ENCODE measurements around the gene SLC9A8. TPM values are rescaled to one million over a fixed set of nuclear protein-coding genes. Genes with fewer than 3 reads are reported as not detected.

SLC9A8 gene
- total and polyA plus RNA-seq, 7 experiments from 2014 or later: 6.2 to 42.5 (median 23.6) TPM

- POLR2A ChIA-PET: no interaction called here
- Histone ChIP-seq H3K4me1 (ENCODE audit: control insufficient read depth in 2 of 2, insufficient read depth in 2 of 2, low read length in 2 of 2) (no peaks in the 10 kb centered on the region), H3K27me3 (ENCODE audit: control insufficient read depth in 2 of 2, insufficient read depth in 2 of 2, low read length in 2 of 2) (no peaks in the 10 kb centered on the region), H3K4me3 (ENCODE audit: low read length) (no peak overlapping the region), H3K27ac (ENCODE audit: low read depth, low read length) (no peak overlapping the region), H3K9me3 (ENCODE audit: control insufficient read depth in 2 of 3, low read length in 3 of 3) (no peaks in the 10 kb centered on the region), H3K36me3 (ENCODE audit: control insufficient read depth in 2 of 3, insufficient read depth in 3 of 3, low read length in 3 of 3) (peaks cover 7 to 70% (median 17%) of the 10 kb centered on the region in 3 experiments)
- Mint-ChIP-seq H3K36me3 (peaks cover 13 to 53% (median 19%) of the 10 kb centered on the region in 5 donors), H3K9me3 (no peaks in the 10 kb centered on the region), H3K4me3 (no peak overlapping the region), H3K27me3 (no peaks in the 10 kb centered on the region), H3K27ac (peak overlapping the region in 1 of 9 donors; percentile 12), H3K4me1 (peaks cover 2 to 31% (median 14%) of the 10 kb centered on the region in 7 donors)
- ATAC-seq: no peak
- intact Hi-C loops (cut with micrococcal nuclease): no loop called here
- DNase-seq: no peak
- CTCF ChIA-PET: no interaction called here
Observed at GRCh38 chr20:49851991-49852390, 39.4 kb downstream of the SLC9A8 start.

- ATAC-seq (no peak), DNase-seq (no peak)
- H3K27ac ChIP-seq (ENCODE audit: low read depth, low read length): no peak overlapping the region
- peaks cover 13 to 55% (median 18%) of the 10 kb centered on the region in 5 donors for H3K36me3 Mint-ChIP-seq
- CTCF ChIA-PET: interaction anchor here (1.3 kb wide), 1 partner anchor 311 kb away, joined by 4 read pairs; no protein-coding TSS in a partner anchor
- no peaks in the 10 kb centered on the region for H3K27me3 Mint-ChIP-seq
- H3K9me3 Mint-ChIP-seq: no peaks in the 10 kb centered on the region
- H3K4me1 ChIP-seq (ENCODE audit: control insufficient read depth in 2 of 2, insufficient read depth in 2 of 2, low read length in 2 of 2): no peaks in the 10 kb centered on the region
- H3K4me3 Mint-ChIP-seq: no peak overlapping the region
- H3K4me1 Mint-ChIP-seq: peaks cover 2 to 31% (median 14%) of the 10 kb centered on the region in 7 donors
- intact Hi-C loops (cut with micrococcal nuclease): no loop called here
- no peak overlapping the region for H3K4me3 ChIP-seq (ENCODE audit: low read length)
- POLR2A ChIA-PET: no interaction called here
- H3K36me3 ChIP-seq (ENCODE audit: control insufficient read depth in 2 of 3, insufficient read depth in 3 of 3, low read length in 3 of 3): peaks cover 7 to 71% (median 21%) of the 10 kb centered on the region in 3 experiments
- H3K9me3 ChIP-seq (ENCODE audit: control insufficient read depth in 2 of 3, low read length in 3 of 3): no peaks in the 10 kb centered on the region
- H3K27me3 ChIP-seq (ENCODE audit: control insufficient read depth in 2 of 2, insufficient read depth in 2 of 2, low read length in 2 of 2): no peaks in the 10 kb centered on the region
- H3K27ac Mint-ChIP-seq: peak overlapping the region in 2 of 9 donors; percentile 7 to 12
Observed at GRCh38 chr20:49852522-49853080, 40.0 kb downstream of the SLC9A8 start.

DNA sequence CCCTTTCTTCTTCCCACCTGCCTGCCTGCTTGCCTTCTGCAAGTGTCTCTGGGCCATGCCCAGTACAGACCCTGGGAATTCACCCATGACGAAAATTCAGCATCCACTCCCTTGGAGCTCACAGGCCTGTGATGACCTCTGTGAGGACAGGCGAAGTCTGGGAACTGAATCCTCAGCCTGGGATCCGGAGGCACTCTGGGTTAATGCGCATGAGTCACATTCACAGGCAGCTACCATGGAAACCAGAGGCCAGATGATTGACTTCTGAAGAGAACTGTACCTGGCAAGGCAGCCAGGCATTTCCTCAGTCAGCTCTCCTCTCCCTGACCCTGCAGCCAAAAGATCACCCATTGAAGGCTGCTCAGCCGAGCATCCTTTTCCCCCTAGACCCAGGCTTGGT lies 41.0 kb downstream of the SLC9A8 start:
- H3K27ac ChIP-seq (ENCODE audit: low read depth, low read length): no peak overlapping the region
- no peaks in the 10 kb centered on the region for H3K27me3 ChIP-seq (ENCODE audit: control insufficient read depth in 2 of 2, insufficient read depth in 2 of 2, low read length in 2 of 2)
- Mint-ChIP-seq H3K27ac (peak overlapping the region in 2 of 9 donors; percentile 36 to 43), H3K36me3 (peaks cover 13 to 53% (median 17%) of the 10 kb centered on the region in 5 donors), H3K27me3 (no peaks in the 10 kb centered on the region), H3K9me3 (no peaks in the 10 kb centered on the region), H3K4me1 (peaks cover 2 to 30% (median 14%) of the 10 kb centered on the region in 7 donors), H3K4me3 (no peak overlapping the region)
- ATAC-seq (no peak), DNase-seq (no peak)
- H3K4me1 ChIP-seq (ENCODE audit: control insufficient read depth in 2 of 2, insufficient read depth in 2 of 2, low read length in 2 of 2): no peaks in the 10 kb centered on the region
- ChIA-PET POLR2A (no interaction called here), CTCF (interaction anchor here (1.3 kb wide), 1 partner anchor 312 kb away, joined by 4 read pairs; no protein-coding TSS in a partner anchor)
- intact Hi-C loops (cut with micrococcal nuclease): no loop called here
- H3K9me3 ChIP-seq (ENCODE audit: control insufficient read depth in 2 of 3, low read length in 3 of 3): no peaks in the 10 kb centered on the region
- peaks cover 7 to 75% (median 14%) of the 10 kb centered on the region in 3 experiments for H3K36me3 ChIP-seq (ENCODE audit: control insufficient read depth in 2 of 3, insufficient read depth in 3 of 3, low read length in 3 of 3)
- no peak overlapping the region for H3K4me3 ChIP-seq (ENCODE audit: low read length)

DNA sequence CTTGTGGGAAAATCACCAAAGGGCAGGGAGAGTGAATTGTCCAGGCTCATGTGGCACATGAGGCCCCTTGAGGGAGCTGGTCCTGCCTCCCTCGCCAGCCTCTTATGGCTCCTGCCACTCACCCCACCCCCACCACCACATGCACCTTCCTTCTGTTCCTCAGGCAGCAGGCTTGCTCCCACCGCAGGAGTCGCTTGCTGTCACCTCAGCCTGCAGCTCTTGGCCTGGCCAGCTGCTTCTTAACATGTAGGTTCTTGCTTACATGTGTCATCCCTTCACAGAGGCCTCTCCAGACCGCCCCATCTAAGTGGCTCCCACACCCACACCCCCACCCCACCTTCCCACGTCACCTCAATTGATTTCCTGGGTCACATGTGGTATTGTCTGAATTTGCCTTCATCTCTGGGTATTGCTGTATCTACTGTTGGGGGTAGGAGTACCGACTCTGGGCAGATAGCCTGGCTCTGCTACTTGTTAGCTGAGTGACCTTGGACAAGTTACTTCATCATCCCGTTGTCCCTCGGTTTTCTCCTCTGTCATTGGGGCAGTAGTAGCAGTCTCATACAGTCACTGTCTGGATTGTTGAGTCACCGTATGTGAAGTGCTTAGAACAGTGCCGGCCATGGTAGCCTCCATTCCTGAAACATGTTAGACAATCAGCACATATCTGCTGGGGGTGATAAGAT lies 41.7 kb downstream of the SLC9A8 start:
- no peak overlapping the region for H3K4me3 ChIP-seq (ENCODE audit: low read length)
- H3K4me1 Mint-ChIP-seq: peaks cover 2 to 25% (median 11%) of the 10 kb centered on the region in 7 donors
- ATAC-seq (no peak), DNase-seq (no peak)
- no peaks in the 10 kb centered on the region for H3K9me3 Mint-ChIP-seq
- no peak overlapping the region for H3K27ac Mint-ChIP-seq
- H3K27ac ChIP-seq (ENCODE audit: low read depth, low read length): no peak overlapping the region
- H3K27me3 Mint-ChIP-seq: no peaks in the 10 kb centered on the region
- peaks cover 7 to 75% (median 7%) of the 10 kb centered on the region in 3 experiments for H3K36me3 ChIP-seq (ENCODE audit: control insufficient read depth in 2 of 3, insufficient read depth in 3 of 3, low read length in 3 of 3)
- no peaks in the 10 kb centered on the region for H3K9me3 ChIP-seq (ENCODE audit: control insufficient read depth in 2 of 3, low read length in 3 of 3)
- no peaks in the 10 kb centered on the region for H3K4me1 ChIP-seq (ENCODE audit: control insufficient read depth in 2 of 2, insufficient read depth in 2 of 2, low read length in 2 of 2)
- ChIA-PET CTCF (interaction anchor here (0.7 to 1.3 kb wide), 2 partner anchors 37 to 312 kb away, joined by 3 to 4 read pairs; no protein-coding TSS in a partner anchor), POLR2A (interaction anchor here (0.6 kb wide), 1 partner anchor 915 kb away, joined by 3 read pairs; no protein-coding TSS in a partner anchor)
- peaks cover 6 to 47% (median 12%) of the 10 kb centered on the region in 5 donors for H3K36me3 Mint-ChIP-seq
- intact Hi-C loops (cut with micrococcal nuclease): no loop called here
- no peaks in the 10 kb centered on the region for H3K27me3 ChIP-seq (ENCODE audit: control insufficient read depth in 2 of 2, insufficient read depth in 2 of 2, low read length in 2 of 2)
- no peak overlapping the region for H3K4me3 Mint-ChIP-seq

DNA sequence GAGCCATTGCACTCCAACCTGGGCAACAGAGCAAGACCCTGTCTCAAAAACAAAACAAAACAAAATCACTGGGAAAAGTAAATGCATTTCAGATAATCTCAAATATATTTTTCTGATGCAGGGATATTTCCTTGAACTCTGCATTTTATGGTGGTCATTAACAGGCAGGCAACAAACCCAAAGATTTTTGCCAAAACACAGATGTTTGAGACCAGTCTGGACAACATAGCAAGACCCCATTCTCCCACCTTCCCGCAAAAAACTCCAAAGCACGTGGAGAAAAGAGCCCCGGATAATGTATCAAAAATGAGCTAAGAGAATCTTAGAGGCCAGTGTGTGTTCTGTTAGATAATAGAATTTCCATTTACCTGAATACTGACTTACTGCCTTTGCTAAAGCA lies 44.3 kb downstream of the SLC9A8 start:
- Histone ChIP-seq H3K27ac (ENCODE audit: low read depth, low read length) (no peak overlapping the region), H3K4me1 (ENCODE audit: control insufficient read depth in 2 of 2, insufficient read depth in 2 of 2, low read length in 2 of 2) (no peaks in the 10 kb centered on the region), H3K9me3 (ENCODE audit: control insufficient read depth in 2 of 3, low read length in 3 of 3) (no peaks in the 10 kb centered on the region), H3K4me3 (ENCODE audit: low read length) (no peak overlapping the region), H3K36me3 (ENCODE audit: control insufficient read depth in 2 of 3, insufficient read depth in 3 of 3, low read length in 3 of 3) (peaks cover 4 to 64% (median 7%) of the 10 kb centered on the region in 3 experiments), H3K27me3 (ENCODE audit: control insufficient read depth in 2 of 2, insufficient read depth in 2 of 2, low read length in 2 of 2) (no peaks in the 10 kb centered on the region)
- ChIA-PET POLR2A (no interaction called here), CTCF (no interaction called here)
- Mint-ChIP-seq H3K4me3 (no peak overlapping the region), H3K36me3 (peaks cover 0 to 58% (median 19%) of the 10 kb centered on the region in 5 donors), H3K27me3 (no peaks in the 10 kb centered on the region), H3K27ac (no peak overlapping the region), H3K9me3 (no peaks in the 10 kb centered on the region), H3K4me1 (peaks cover 0 to 17% (median 4%) of the 10 kb centered on the region in 7 donors)
- DNase-seq (no peak), ATAC-seq (no peak)
- intact Hi-C loops (cut with micrococcal nuclease): no loop called here

GRCh38 chr20:49858076-49858585 lies 45.5 kb downstream of the SLC9A8 start:
- H3K27ac Mint-ChIP-seq: no peak overlapping the region
- POLR2A ChIA-PET: interaction anchor here (0.7 kb wide), 1 partner anchor 1330 kb away, joined by 3 read pairs; no protein-coding TSS in a partner anchor
- peaks cover 4 to 56% (median 7%) of the 10 kb centered on the region in 3 experiments for H3K36me3 ChIP-seq (ENCODE audit: control insufficient read depth in 2 of 3, insufficient read depth in 3 of 3, low read length in 3 of 3)

More at GRCh38 chr20:49858076-49858585, 45.5 kb downstream of the SLC9A8 start:
- H3K4me3 ChIP-seq (ENCODE audit: low read length): no peak overlapping the region
- H3K4me3 Mint-ChIP-seq: no peak overlapping the region
- H3K9me3 ChIP-seq (ENCODE audit: control insufficient read depth in 2 of 3, low read length in 3 of 3): no peaks in the 10 kb centered on the region
- no peaks in the 10 kb centered on the region for H3K4me1 ChIP-seq (ENCODE audit: control insufficient read depth in 2 of 2, insufficient read depth in 2 of 2, low read length in 2 of 2)
- no peaks in the 10 kb centered on the region for H3K27me3 Mint-ChIP-seq
- intact Hi-C loops (cut with micrococcal nuclease): no loop called here
- CTCF ChIA-PET: interaction anchor here (0.9 kb wide), 1 partner anchor 12 kb away, joined by 4 read pairs; no protein-coding TSS in a partner anchor
- ATAC-seq: no peak
- H3K4me1 Mint-ChIP-seq: peaks cover 0 to 17% (median 4%) of the 10 kb centered on the region in 7 donors
- H3K27ac ChIP-seq (ENCODE audit: low read depth, low read length): no peak overlapping the region
- no peak for DNase-seq
- no peaks in the 10 kb centered on the region for H3K27me3 ChIP-seq (ENCODE audit: control insufficient read depth in 2 of 2, insufficient read depth in 2 of 2, low read length in 2 of 2)
- H3K9me3 Mint-ChIP-seq: no peaks in the 10 kb centered on the region
- peaks cover 0 to 57% (median 14%) of the 10 kb centered on the region in 5 donors for H3K36me3 Mint-ChIP-seq

Measured in naive thymus-derived CD4-positive, alpha-beta T cell (primary cell).